ENCODE results near the gene PTCHD4. TPM values are rescaled to one million over a fixed set of nuclear protein-coding genes. Genes with fewer than 3 reads are reported as not detected.

PTCHD4 gene
- total RNA-seq, 1 experiment from 2014 or later = not detected

GRCh38 chr6:48144021-48144420, 33.0 kb upstream of the PTCHD4 start:
- TF ChIP-seq CTCF (IDR thresholded peaks at IDR 0.05; ENCODE audit: unreplicated experiment) = no peak
- no peaks in the 10 kb centered on the region for H3K27me3 Mint-ChIP-seq (ENCODE audit: unreplicated experiment)
- intact Hi-C loops (cut with micrococcal nuclease; ENCODE audit: unreplicated experiment) = no loop called here
- no peaks in the 10 kb centered on the region for H3K36me3 Mint-ChIP-seq (ENCODE audit: insufficient read depth, unreplicated experiment)
- no peak for DNase-seq
- no peak overlapping the region for H3K4me3 Mint-ChIP-seq (ENCODE audit: low read depth, unreplicated experiment)
- H3K9me3 Mint-ChIP-seq (ENCODE audit: low read depth, unreplicated experiment) = peaks cover 2% of the 10 kb centered on the region
- BruUV-seq (replicated peaks) = no TSS peak
- H3K27ac Mint-ChIP-seq (ENCODE audit: unreplicated experiment) = no peak overlapping the region
- CTCF ChIA-PET = no interaction called here
- H3K4me1 Mint-ChIP-seq (ENCODE audit: low read depth, unreplicated experiment) = no peaks in the 10 kb centered on the region

GRCh38 chr6:48141975-48142374, 31.0 kb upstream of the PTCHD4 start:
- intact Hi-C loops (cut with micrococcal nuclease; ENCODE audit: unreplicated experiment) = no loop called here
- BruUV-seq (replicated peaks) = no TSS peak
- Mint-ChIP-seq H3K4me3 (ENCODE audit: low read depth, unreplicated experiment) (no peak overlapping the region), H3K4me1 (ENCODE audit: low read depth, unreplicated experiment) (no peaks in the 10 kb centered on the region), H3K9me3 (ENCODE audit: low read depth, unreplicated experiment) (no peaks in the 10 kb centered on the region), H3K27me3 (ENCODE audit: unreplicated experiment) (no peaks in the 10 kb centered on the region), H3K36me3 (ENCODE audit: insufficient read depth, unreplicated experiment) (no peaks in the 10 kb centered on the region), H3K27ac (ENCODE audit: unreplicated experiment) (no peak overlapping the region)
- TF ChIP-seq CTCF (IDR thresholded peaks at IDR 0.05; ENCODE audit: unreplicated experiment) = no peak
- no peak for DNase-seq
- CTCF ChIA-PET = no interaction called here

GRCh38 chr6:48139818-48140614, 29.0 kb upstream of the PTCHD4 start:
- intact Hi-C loops (cut with micrococcal nuclease; ENCODE audit: unreplicated experiment) = no loop called here
- no peaks in the 10 kb centered on the region for H3K36me3 Mint-ChIP-seq (ENCODE audit: insufficient read depth, unreplicated experiment)
- CTCF ChIA-PET = no interaction called here
- no peak for TF ChIP-seq CTCF (IDR thresholded peaks at IDR 0.05; ENCODE audit: unreplicated experiment)
- H3K27me3 Mint-ChIP-seq (ENCODE audit: unreplicated experiment) = no peaks in the 10 kb centered on the region
- no peak overlapping the region for H3K4me3 Mint-ChIP-seq (ENCODE audit: low read depth, unreplicated experiment)
- H3K27ac Mint-ChIP-seq (ENCODE audit: unreplicated experiment) = no peak overlapping the region
- H3K4me1 Mint-ChIP-seq (ENCODE audit: low read depth, unreplicated experiment) = peaks cover 7% of the 10 kb centered on the region
- H3K9me3 Mint-ChIP-seq (ENCODE audit: low read depth, unreplicated experiment) = no peaks in the 10 kb centered on the region
- no peak for DNase-seq
- no TSS peak for BruUV-seq (replicated peaks)

- no peaks in the 10 kb centered on the region for H3K36me3 Mint-ChIP-seq (ENCODE audit: insufficient read depth, unreplicated experiment)
- H3K27ac Mint-ChIP-seq (ENCODE audit: unreplicated experiment) = no peak overlapping the region
- no peak for DNase-seq
- CTCF ChIA-PET = no interaction called here
- peaks cover 12% of the 10 kb centered on the region for H3K27me3 Mint-ChIP-seq (ENCODE audit: unreplicated experiment)
- no peak for TF ChIP-seq CTCF (IDR thresholded peaks at IDR 0.05; ENCODE audit: unreplicated experiment)
- H3K9me3 Mint-ChIP-seq (ENCODE audit: low read depth, unreplicated experiment) = no peaks in the 10 kb centered on the region
- intact Hi-C loops (cut with micrococcal nuclease; ENCODE audit: unreplicated experiment) = no loop called here
- H3K4me1 Mint-ChIP-seq (ENCODE audit: low read depth, unreplicated experiment) = peaks cover 8% of the 10 kb centered on the region
- BruUV-seq (replicated peaks) = no TSS peak
- H3K4me3 Mint-ChIP-seq (ENCODE audit: low read depth, unreplicated experiment) = no peak overlapping the region
These were observed 25.9 kb upstream of the PTCHD4 start for GRCh38 chr6:48136856-48137255.

All from Calu3 (cell line).